Body of pancreas (tissue), 4 donors: Measurements from ENCODE around the gene CDC16. TPM values are rescaled to one million over a fixed set of nuclear protein-coding genes. Genes with fewer than 3 reads are reported as not detected.

Source experiments
- ATAC-seq: fragments of 150-250 bp; one replicate; pipeline ENCODE4 v1.9.1; 2016
- DNase-seq, 4 donors: peaks; one replicate each; pipeline ENCODE4 v3.0.0-alpha.2; 2019
- H3K27ac ChIP-seq, 4 donors: fragments of 200-600 bp; sonication (generic); 1 replicate in 3 of 4; 2 replicates in 1 of 4; pipeline versions ENCODE4 v1.5.1 to v1.6.1; 2016 to 2019; ENCODE audit warnings: mild to moderate bottlenecking in 1 of 4, mixed read lengths in 1 of 4, moderate library complexity in 1 of 4
- H3K27me3 ChIP-seq, 2 donors: fragments of 200-600 bp; sonication (generic); one replicate each; pipeline ENCODE4 v1.6.0; 2016; ENCODE audit warnings: mild to moderate bottlenecking in 1 of 2
- H3K36me3 ChIP-seq, 2 donors: fragments of 200-600 bp; sonication (generic); replicated peaks in 1 of 2; 2 replicates each; pipeline ENCODE4 v1.5.1; 2016; ENCODE audit warnings: low read depth in 2 of 2; ENCODE audit not compliant: insufficient read depth in 1 of 2
- H3K4me1 ChIP-seq: fragments of 200-600 bp; sonication (generic); one replicate; pipeline ENCODE4 v1.6.0; 2016
- H3K4me3 ChIP-seq, 2 donors: fragments of 200-600 bp; sonication (generic); 1 replicate in 1 of 2; 2 replicates in 1 of 2; pipeline ENCODE4 v1.5.1; 2016 to 2019
- H3K9me3 ChIP-seq, 3 donors: fragments of 200-600 bp; sonication (generic); 1 replicate in 2 of 3; 2 replicates in 1 of 3; pipeline ENCODE4 v1.5.1; 2016
- CTCF ChIP-seq, 7 experiments: fragments of 450-650 bp in 4 of 7; fragments of 200-600 bp in 3 of 7; sonication (generic) in 3 of 7; IDR thresholded peaks; one replicate each; pipeline ENCODE4 v1.5.1; 2016 to 2019; ENCODE audit warnings: antibody characterized with exemption in 7 of 7
- POLR2A ChIP-seq, 3 donors: fragments of 450-650 bp; IDR thresholded peaks; one replicate each; pipeline ENCODE4 v1.6.1; 2016; ENCODE audit warnings: antibody characterized with exemption in 3 of 3, mild to moderate bottlenecking in 2 of 3
- WGBS, 2 donors: methylation state at CpG; one replicate each; pipeline ENCODE4 v1.1.5; 2017; 5-methylcytosine and 5-hydroxymethylcytosine counted together
- intact Hi-C: fragments of 100-400 bp; cut with DNase I; formaldehyde crosslinking; loops from one replicate; pipeline ENCODE4 v1.15.1; 2023
- total RNA-seq, 2 donors: library from RNA; depleted of rRNA; stranded (reverse); fragments of >200 nt; gene quantifications; one replicate each; pipeline ENCODE4 v1.1.0, GENCODE V29; 2016

CDC16 gene, protein sequence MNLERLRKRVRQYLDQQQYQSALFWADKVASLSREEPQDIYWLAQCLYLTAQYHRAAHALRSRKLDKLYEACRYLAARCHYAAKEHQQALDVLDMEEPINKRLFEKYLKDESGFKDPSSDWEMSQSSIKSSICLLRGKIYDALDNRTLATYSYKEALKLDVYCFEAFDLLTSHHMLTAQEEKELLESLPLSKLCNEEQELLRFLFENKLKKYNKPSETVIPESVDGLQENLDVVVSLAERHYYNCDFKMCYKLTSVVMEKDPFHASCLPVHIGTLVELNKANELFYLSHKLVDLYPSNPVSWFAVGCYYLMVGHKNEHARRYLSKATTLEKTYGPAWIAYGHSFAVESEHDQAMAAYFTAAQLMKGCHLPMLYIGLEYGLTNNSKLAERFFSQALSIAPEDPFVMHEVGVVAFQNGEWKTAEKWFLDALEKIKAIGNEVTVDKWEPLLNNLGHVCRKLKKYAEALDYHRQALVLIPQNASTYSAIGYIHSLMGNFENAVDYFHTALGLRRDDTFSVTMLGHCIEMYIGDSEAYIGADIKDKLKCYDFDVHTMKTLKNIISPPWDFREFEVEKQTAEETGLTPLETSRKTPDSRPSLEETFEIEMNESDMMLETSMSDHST
- total RNA-seq, result 10 to 100 TPM; 46.7 to 63.9 TPM

DNA sequence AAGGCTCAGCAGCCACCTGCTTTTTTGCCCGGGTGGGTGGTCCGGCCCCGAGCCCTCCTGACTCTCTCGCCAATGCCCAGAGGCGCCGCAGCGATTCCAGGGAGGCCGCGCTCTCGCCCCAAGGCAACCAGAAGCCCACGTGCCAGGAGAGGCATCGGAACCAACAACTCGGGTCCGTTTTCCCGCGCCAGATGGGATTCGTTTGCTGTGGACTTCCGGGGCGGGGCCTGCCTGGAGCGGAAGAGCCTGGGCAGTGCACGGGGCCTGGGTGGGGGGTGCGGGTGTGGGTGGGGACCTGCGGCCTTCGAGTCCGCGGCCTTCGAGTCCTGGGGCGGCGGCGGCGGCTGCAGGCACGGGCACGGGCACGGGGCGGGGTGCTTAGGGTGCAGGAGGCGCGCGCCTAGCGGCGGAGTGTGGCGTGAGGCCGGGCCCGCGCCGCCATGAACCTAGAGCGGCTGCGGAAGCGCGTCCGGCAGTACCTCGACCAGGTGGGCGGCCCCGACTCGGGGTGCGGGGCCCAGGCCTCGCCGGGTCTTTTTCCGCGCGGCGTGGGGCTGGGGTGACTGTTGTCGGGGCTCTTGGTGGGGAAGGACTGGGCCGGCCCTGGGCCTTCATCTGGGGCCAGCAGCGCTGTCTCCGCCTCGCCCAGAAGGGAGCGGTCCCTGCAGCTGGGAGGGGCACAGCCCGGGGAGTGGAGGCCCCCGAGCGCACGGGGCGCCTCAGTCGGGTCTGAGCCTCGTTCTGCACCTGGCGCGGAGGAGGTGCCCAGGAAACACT is at the start of gene CDC16:
Gene CDC16, plus strand, starts transcription at position 253 of the 777 bp plus-strand sequence. Its CDS starts 188 bp downstream, at position 441.
- H3K27me3 ChIP-seq, result no peaks in the 10 kb centered on the region
- no peaks in the 10 kb centered on the region for H3K9me3 ChIP-seq
- H3K27ac ChIP-seq, result peak within 1 kb of the TSS; percentile 73 to 91 (median 80)
- ATAC-seq (peak; percentile 99), DNase-seq (peak; percentile 94 to 96 (median 95))
- WGBS, 2 donors, result 1% methylated on average over 27 to 63 of the region's 76 CpGs
- TF ChIP-seq POLR2A (IDR thresholded peaks at IDR 0.05) (peak; percentile 55 to 74 (median 60)), CTCF (IDR thresholded peaks at IDR 0.05) (peak in 5 of 7 experiments; percentile 20 to 54 (median 41))
- intact Hi-C loops, result no loop called here
- peaks cover 13 to 17% of the 10 kb centered on the region in 2 donors for H3K36me3 ChIP-seq
- H3K4me1 ChIP-seq, result peaks cover 12% of the 10 kb centered on the region
- peak within 1 kb of the TSS; percentile 61 to 85 for H3K4me3 ChIP-seq

DNA sequence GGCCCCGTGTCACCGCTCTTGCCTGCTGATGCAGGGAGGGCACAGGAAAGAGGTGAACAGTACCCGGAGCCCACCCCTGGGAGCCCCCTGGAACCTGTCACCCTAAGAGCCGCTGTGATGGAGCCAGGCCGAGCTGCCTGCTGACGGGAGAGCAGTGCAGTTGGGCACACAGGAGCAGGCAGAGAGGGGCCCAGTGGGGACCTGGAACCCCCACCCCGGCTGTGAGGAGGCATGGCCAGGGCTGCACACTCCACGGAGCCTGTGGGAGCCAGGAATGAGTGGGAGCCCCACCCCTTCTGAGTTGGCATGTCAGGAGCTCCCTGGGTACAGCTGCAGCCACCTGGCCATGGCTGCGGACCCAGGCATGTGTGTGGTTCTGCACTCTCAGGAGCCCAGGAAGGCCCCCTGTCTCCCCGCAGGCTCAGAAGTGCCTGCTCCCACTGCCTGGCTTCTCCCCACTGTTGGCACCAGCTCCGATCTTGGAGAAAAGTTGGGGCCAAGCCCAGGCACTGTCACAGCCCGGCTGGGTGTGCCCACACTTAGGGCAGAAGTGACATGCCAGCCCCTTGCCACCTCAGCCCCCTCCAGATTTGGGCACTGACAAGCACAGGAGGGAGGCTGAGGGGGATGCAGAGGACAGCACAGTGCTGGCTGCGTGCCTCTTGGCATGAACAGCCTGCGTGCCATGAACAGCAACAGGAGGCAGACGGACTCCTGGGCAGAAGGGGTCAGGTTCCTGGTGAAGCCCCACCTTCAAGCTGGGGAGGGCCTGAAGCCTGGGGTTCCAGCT is 49.3 kb upstream of the CDC16 start:
- Histone ChIP-seq H3K9me3 (no peaks in the 10 kb centered on the region), H3K4me3 (no peak overlapping the region), H3K27ac (no peak overlapping the region), H3K36me3 (no peaks in the 10 kb centered on the region), H3K4me1 (peaks cover 15% of the 10 kb centered on the region), H3K27me3 (no peaks in the 10 kb centered on the region)
- WGBS, 2 donors, result 87 to 90% methylated on average over 6 to 13 of the region's 15 CpGs
- TF ChIP-seq POLR2A (IDR thresholded peaks at IDR 0.05) (no peak), CTCF (IDR thresholded peaks at IDR 0.05) (no peak)
- DNase-seq (peak in 2 of 4 donors; percentile 32 to 42), ATAC-seq (no peak)
- intact Hi-C loops, result no loop called here

GRCh38 chr13:114194853-114195252 is 39.8 kb upstream of the CDC16 start:
- Histone ChIP-seq H3K4me3 (no peak overlapping the region), H3K9me3 (no peaks in the 10 kb centered on the region), H3K36me3 (no peaks in the 10 kb centered on the region), H3K4me1 (peaks cover 12% of the 10 kb centered on the region), H3K27ac (peak overlapping the region; percentile 0 to 92 (median 55)), H3K27me3 (no peaks in the 10 kb centered on the region)
- intact Hi-C loops, result no loop called here
- WGBS, 2 donors, result 61 to 94% methylated on average over 5 of the region's 5 CpGs
- DNase-seq, result peak in 2 of 4 donors; percentile 33 to 44
- ATAC-seq, result no peak
- TF ChIP-seq POLR2A (IDR thresholded peaks at IDR 0.05), result no peak
- no peak for TF ChIP-seq CTCF (IDR thresholded peaks at IDR 0.05)

DNA sequence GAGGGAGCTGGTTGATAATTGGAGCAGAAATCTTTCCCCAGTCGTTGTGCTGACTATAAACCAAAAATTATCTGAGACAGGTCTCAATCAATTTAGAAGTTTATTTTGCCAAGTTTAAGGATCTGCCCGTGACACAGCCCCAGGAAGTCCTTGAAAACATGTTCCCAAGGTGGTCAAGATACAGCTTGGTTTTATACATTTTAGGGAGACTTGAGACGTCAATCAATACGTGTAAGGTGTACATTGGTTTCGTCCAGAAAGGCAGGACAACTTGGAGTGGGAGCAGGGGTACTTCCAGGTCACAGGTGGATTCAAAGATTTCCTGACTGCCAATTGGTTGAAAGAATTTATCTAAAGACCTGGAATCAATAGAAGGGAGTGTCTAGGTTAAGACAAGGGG is 38.1 kb upstream of the CDC16 start:
- DNase-seq (peak; percentile 58 to 82 (median 64)), ATAC-seq (peak; percentile 87)
- Histone ChIP-seq H3K36me3 (no peaks in the 10 kb centered on the region), H3K9me3 (no peaks in the 10 kb centered on the region), H3K4me1 (peaks cover 12% of the 10 kb centered on the region), H3K4me3 (peak overlapping the region; percentile 21 to 32), H3K27ac (peak overlapping the region; percentile 76 to 96 (median 91)), H3K27me3 (no peaks in the 10 kb centered on the region)
- intact Hi-C loops, result no loop called here
- 28 to 35% methylated on average over 5 of the region's 5 CpGs for WGBS, 2 donors
- peak; percentile 31 to 91 (median 88) for TF ChIP-seq POLR2A (IDR thresholded peaks at IDR 0.05)
- no peak for TF ChIP-seq CTCF (IDR thresholded peaks at IDR 0.05)
